Upper lobe of right lung (tissue), 1 donor: ENCODE measurements around the gene CEMIP. TPM values are rescaled to one million over a fixed set of nuclear protein-coding genes. Genes with fewer than 3 reads are reported as not detected.

Source experiments
- ATAC-seq: fragments of 200-7000 bp; cut with Tn5 transposase; one replicate; pipeline ENCODE4 v1.9.1; 2020; ENCODE audit warnings: mild to moderate bottlenecking, moderate library complexity
- DNase-seq: peaks from one replicate; pipeline ENCODE4 v3.0.0-alpha.2; 2020
- H3K27ac ChIP-seq: fragments of 200-600 bp; one replicate; pipeline ENCODE4 v1.8.0; 2022
- H3K27me3 ChIP-seq: fragments of 200-600 bp; one replicate; pipeline ENCODE4 v1.8.0; 2022; ENCODE audit warnings: mild to moderate bottlenecking
- H3K36me3 ChIP-seq: fragments of 200-600 bp; one replicate; pipeline ENCODE4 v1.8.0; 2022
- H3K4me1 ChIP-seq: fragments of 200-600 bp; one replicate; pipeline ENCODE4 v1.8.0; 2022
- H3K4me3 ChIP-seq: fragments of 200-600 bp; one replicate; pipeline ENCODE4 v1.8.0; 2022; ENCODE audit warnings: mild to moderate bottlenecking
- H3K9me3 ChIP-seq: fragments of 200-600 bp; one replicate; pipeline ENCODE4 v1.8.0; 2022
- intact Hi-C: fragments of 100-400 bp; cut with DNase I; formaldehyde crosslinking; loops from one replicate; pipeline ENCODE4 v1.11.0; 2022
- total RNA-seq: library from RNA; stranded (reverse); fragmentation: NEBNext Ultra II Directional; extraction: Animal tissue kit (Norgen Biotek cat#: 25700); gene quantifications from one replicate; pipeline ENCODE4 v1.2.1, GENCODE V29; 2021
- TF ChIP-seq, protein P1 (sequence below): fragments of 200-600 bp; IDR thresholded peaks from one replicate; pipeline ENCODE4 v1.8.0; 2022; ENCODE audit warnings: antibody characterized with exemption
- donor health status: DM: no; HTN: yes; CAD: no; lungs with severe emphysema.

CEMIP gene
- total RNA-seq, 1 donor from 2014 or later: 17.3 TPM

DNA sequence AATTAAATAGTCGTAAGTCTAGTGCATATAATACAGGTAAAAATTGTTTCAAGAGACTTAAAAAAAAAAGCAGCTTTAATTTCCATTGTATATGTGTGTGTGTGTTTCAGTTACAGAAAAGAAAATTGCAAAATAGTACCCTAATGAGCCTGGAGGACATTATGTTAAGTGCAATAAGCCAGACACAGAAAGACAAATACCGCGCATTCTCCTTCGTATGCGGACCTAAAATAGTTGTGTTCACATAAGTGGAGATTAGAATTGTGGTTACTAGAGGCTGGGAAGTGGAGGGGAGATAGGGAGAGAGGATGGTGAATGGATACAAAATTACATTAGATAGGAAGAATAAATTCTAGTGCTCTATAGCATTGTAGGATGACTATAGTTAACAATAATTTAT, 206.8 kb downstream of the CEMIP start:
- H3K27me3 ChIP-seq: no peaks in the 10 kb centered on the region
- DNase-seq: no peak
- ATAC-seq: no peak
- peaks cover 38% of the 10 kb centered on the region for H3K4me1 ChIP-seq
- TF ChIP-seq, protein P1, sequence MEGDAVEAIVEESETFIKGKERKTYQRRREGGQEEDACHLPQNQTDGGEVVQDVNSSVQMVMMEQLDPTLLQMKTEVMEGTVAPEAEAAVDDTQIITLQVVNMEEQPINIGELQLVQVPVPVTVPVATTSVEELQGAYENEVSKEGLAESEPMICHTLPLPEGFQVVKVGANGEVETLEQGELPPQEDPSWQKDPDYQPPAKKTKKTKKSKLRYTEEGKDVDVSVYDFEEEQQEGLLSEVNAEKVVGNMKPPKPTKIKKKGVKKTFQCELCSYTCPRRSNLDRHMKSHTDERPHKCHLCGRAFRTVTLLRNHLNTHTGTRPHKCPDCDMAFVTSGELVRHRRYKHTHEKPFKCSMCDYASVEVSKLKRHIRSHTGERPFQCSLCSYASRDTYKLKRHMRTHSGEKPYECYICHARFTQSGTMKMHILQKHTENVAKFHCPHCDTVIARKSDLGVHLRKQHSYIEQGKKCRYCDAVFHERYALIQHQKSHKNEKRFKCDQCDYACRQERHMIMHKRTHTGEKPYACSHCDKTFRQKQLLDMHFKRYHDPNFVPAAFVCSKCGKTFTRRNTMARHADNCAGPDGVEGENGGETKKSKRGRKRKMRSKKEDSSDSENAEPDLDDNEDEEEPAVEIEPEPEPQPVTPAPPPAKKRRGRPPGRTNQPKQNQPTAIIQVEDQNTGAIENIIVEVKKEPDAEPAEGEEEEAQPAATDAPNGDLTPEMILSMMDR: no peak
- H3K27ac ChIP-seq: no peak overlapping the region
- H3K4me3 ChIP-seq: no peak overlapping the region
- H3K36me3 ChIP-seq: peaks cover 13% of the 10 kb centered on the region
- H3K9me3 ChIP-seq: no peaks in the 10 kb centered on the region
- intact Hi-C loops: no loop called here

DNA sequence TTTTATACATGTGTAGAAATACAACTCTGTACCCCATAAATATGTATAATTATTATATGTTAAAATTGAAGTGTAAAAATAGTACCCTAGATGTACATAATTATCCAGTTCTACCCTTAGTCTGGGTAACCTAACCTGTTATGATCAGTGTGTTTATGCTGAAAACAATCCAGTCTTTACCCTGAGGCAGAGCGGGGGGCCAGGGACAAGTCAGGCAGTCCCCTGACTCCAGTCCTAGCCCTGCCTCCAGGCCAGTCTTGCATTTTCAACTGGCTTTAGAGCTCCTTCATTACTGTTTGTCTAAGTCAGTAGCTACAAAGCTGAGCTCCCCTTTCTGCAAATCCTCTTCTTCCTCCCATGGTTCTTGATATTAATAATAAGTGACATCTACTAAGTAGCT, 207.3 kb downstream of the CEMIP start:
- Histone ChIP-seq H3K27me3 (no peaks in the 10 kb centered on the region), H3K9me3 (no peaks in the 10 kb centered on the region), H3K4me3 (no peak overlapping the region), H3K4me1 (peaks cover 43% of the 10 kb centered on the region), H3K27ac (no peak overlapping the region), H3K36me3 (peaks cover 8% of the 10 kb centered on the region)
- DNase-seq (no peak), ATAC-seq (no peak)
- TF ChIP-seq, protein P1: no peak
- intact Hi-C loops: no loop called here

DNA sequence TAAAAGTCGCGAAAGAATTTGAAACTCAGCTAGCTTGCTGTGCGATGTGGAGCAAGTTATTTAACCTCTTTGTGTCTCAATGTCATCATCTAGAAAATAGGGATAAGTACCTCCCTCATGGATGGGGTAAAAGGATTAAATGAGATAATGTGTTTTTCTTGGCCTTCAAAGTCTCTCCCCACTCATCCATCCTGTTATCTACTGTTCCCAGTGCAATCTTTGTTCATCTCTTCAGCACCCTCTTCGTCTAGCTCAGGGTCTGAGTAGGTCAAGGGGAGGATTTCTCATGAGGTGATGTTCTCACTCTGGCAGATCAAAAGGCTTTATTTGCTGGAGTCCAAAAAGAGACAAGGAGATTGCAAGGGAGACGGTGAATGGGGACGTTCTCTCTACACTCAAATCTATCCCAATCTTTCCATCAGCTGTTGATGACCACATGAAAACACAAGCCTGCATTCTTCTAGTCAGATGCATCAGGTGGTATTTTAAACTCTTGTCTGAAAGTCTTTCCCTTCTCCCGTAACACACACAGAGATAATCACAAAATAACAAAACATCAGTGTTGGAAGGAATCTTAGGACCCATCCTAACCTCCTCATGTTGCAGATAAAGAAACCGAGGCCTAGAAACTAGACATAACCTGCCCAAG, 209.1 kb downstream of the CEMIP start:
- TF ChIP-seq, protein P1: no peak

DNA sequence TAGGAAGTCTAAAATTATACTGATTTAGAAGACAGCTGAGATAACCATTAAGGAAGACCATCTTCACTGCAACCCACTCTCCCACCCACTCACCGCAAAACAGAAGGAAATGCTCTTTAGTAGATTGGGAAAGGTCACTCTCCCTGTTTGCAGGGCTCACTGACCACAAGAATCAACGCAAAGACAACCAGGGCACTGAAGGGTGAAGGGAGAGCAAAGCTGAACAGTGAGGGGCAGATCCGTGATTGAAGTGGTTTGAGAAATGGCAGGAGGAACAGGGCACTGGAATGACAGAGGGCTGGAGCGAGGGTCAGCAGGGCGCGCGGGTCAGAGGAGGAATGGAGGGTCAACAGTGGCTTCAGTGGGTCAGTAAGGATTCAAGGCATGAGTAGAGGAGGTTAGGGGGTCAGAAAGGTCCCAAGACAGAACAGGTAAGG, 209.9 kb downstream of the CEMIP start:
- peaks cover 47% of the 10 kb centered on the region for H3K4me1 ChIP-seq
- H3K9me3 ChIP-seq: no peaks in the 10 kb centered on the region
- H3K4me3 ChIP-seq: peak overlapping the region; percentile 93
- H3K27me3 ChIP-seq: no peaks in the 10 kb centered on the region
- peak overlapping the region; percentile 95 for H3K27ac ChIP-seq
- DNase-seq (no peak), ATAC-seq (peak; percentile 8)
- no peaks in the 10 kb centered on the region for H3K36me3 ChIP-seq
- intact Hi-C loops: no loop called here
- TF ChIP-seq, protein P1: no peak

More for the DNA sequence above, 209.1 kb downstream of the CEMIP start:
- intact Hi-C loops: no loop called here
- Histone ChIP-seq H3K9me3 (no peaks in the 10 kb centered on the region), H3K36me3 (no peaks in the 10 kb centered on the region), H3K4me3 (peak overlapping the region; percentile 93), H3K27me3 (no peaks in the 10 kb centered on the region), H3K27ac (no peak overlapping the region), H3K4me1 (peaks cover 47% of the 10 kb centered on the region)
- ATAC-seq: no peak
- no peak for DNase-seq

DNA sequence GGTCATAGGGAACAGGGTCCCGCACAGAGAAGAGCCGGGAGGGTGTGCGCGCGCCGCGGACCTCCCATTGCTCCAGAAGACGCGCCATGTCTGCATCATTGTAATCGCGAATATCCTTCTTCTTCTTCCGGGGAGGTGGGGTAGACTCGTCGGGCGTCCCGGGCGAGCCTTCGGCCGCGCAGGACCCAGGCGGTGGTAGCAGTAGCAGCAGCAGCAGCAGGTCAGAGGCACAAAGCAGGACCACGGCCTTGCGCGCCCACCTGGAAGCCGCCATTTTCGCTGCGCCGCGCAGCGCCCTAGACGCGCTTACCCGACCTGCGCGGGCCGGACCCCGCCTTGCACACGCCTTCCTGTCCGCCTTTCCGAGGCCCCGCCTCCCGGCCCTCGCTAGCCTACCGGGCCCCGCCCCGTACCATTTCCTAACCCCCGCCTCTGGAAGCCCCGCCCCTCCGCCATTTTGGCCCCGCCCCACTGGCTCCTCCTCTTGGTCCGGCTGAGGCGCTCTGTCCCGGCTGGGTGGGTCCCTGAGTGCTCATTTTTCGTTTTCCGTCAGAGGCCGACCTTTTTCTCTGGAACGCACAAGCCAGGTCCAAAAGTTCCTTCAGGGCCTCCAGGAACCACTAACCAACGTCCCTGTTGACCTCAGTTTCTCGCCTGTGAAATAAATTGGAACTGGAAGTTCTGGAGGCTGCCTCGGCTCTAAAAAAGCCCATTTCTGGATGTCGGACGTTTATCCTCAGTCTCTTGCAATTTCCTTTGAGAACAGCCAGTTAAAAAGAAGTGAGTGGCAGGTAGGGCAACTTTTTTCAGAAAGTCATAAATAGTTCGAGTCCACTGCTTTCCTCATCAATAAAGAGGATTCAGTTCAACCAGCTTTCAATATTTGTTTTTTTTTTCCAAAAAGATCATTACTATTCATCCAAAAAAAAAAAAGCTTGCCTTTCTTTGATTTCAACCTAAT, 210.6 kb downstream of the CEMIP start, which contains the start of gene MESD:
MESD (minus strand) TSS at position 302 of the 961 bp plus-strand sequence; CDS start at position 274, 28 bp downstream.
- ATAC-seq (peak; percentile 99), DNase-seq (peak; percentile 99)
- Histone ChIP-seq H3K27me3 (no peaks in the 10 kb centered on the region), H3K9me3 (no peaks in the 10 kb centered on the region), H3K27ac (peak within 1 kb of the TSS; percentile 95), H3K36me3 (no peaks in the 10 kb centered on the region), H3K4me3 (peak within 1 kb of the TSS; percentile 93), H3K4me1 (peaks cover 47% of the 10 kb centered on the region)
- TF ChIP-seq, protein P1: no peak
- intact Hi-C loops: loop anchor here (10.0 kb wide), 1 partner anchor 275 kb away; no protein-coding TSS in a partner anchor
